CD14-positive monocyte (primary cell): Measurements from ENCODE around the gene AADACL3. TPM values are rescaled to one million over a fixed set of nuclear protein-coding genes. Genes with fewer than 3 reads are reported as not detected.

Source experiments
- DNase-seq, 3 donors: peaks; one replicate each; pipeline ENCODE4 v3.0.0-alpha.2; 2011 to 2022
- H2AFZ ChIP-seq: 2 replicates; pipeline ENCODE4 v1.6.0; 2012; ENCODE audit warnings: mild to moderate bottlenecking, low read depth, low read length, inconsistent platforms; ENCODE audit not compliant: insufficient read depth, poor library complexity, severe bottlenecking
- H3K27ac ChIP-seq, 2 donors: 1 replicate in 1 of 2; 2 replicates in 1 of 2; pipeline ENCODE4 v1.5.1; 2012 to 2013; ENCODE audit warnings: low read length in 2 of 2, control low read depth in 1 of 2, inconsistent platforms in 1 of 2, low read depth in 1 of 2, mild to moderate bottlenecking in 1 of 2
- H3K27me3 ChIP-seq, 2 donors: one replicate each; pipeline versions ENCODE4 v1.6.0 to v1.6.1; 2011 to 2013; ENCODE audit warnings: low read length in 2 of 2; ENCODE audit not compliant: control insufficient read depth in 2 of 2, insufficient read depth in 2 of 2
- H3K36me3 ChIP-seq, 2 donors: replicated peaks in 1 of 2; 1 replicate in 1 of 2; 2 replicates in 1 of 2; pipeline versions ENCODE4 v1.5.1 to v1.6.1; 2012 to 2013; ENCODE audit warnings: low read length in 2 of 2, control low read depth in 1 of 2, inconsistent platforms in 1 of 2, mild to moderate bottlenecking in 1 of 2; ENCODE audit not compliant: insufficient read depth in 2 of 2, control insufficient read depth in 1 of 2
- H3K4me1 ChIP-seq, 2 donors: 1 replicate in 1 of 2; 2 replicates in 1 of 2; pipeline versions ENCODE4 v1.5.1 to v1.6.1; 2012 to 2013; ENCODE audit warnings: low read length in 2 of 2, control low read depth in 1 of 2, inconsistent platforms in 1 of 2, mild to moderate bottlenecking in 1 of 2, moderate library complexity in 1 of 2; ENCODE audit not compliant: insufficient read depth in 2 of 2, control insufficient read depth in 1 of 2
- H3K4me2 ChIP-seq: replicated peaks from 2 replicates; pipeline ENCODE3; 2012; ENCODE audit warnings: low read length, moderate library complexity, mild to moderate bottlenecking; ENCODE audit not compliant: poor library complexity, severe bottlenecking; ENCODE audit errors: extremely low read depth
- H3K4me3 ChIP-seq, 3 experiments: fragments of 200-600 bp in 1 of 3; sonication (generic) in 1 of 3; replicated peaks in 1 of 3; 1 replicate in 2 of 3; 2 replicates in 1 of 3; pipeline ENCODE4 v1.5.1; 2011 to 2013; ENCODE audit warnings: low read length in 3 of 3, mild to moderate bottlenecking in 3 of 3, control low read depth in 2 of 3, low read depth in 2 of 3, inconsistent platforms in 1 of 3, moderate library complexity in 1 of 3
- H3K79me2 ChIP-seq: 2 replicates; pipeline ENCODE4 v1.6.0; 2012; ENCODE audit warnings: mild to moderate bottlenecking, control low read depth, inconsistent platforms, low read length, moderate library complexity; ENCODE audit not compliant: insufficient read depth
- H3K9ac ChIP-seq: 2 replicates; pipeline ENCODE4 v1.6.0; 2017; ENCODE audit warnings: low read length, mild to moderate bottlenecking; ENCODE audit not compliant: insufficient read depth, poor library complexity, severe bottlenecking
- H3K9me3 ChIP-seq, 2 donors: replicated peaks in 1 of 2; 1 replicate in 1 of 2; 2 replicates in 1 of 2; pipeline versions ENCODE4 v1.5.1 to v1.6.1; 2012 to 2013; ENCODE audit warnings: low read length in 2 of 2, control low read depth in 1 of 2; ENCODE audit not compliant: control insufficient read depth in 1 of 2, insufficient read depth in 1 of 2
- H4K20me1 ChIP-seq: 2 replicates; pipeline ENCODE4 v1.6.0; 2012; ENCODE audit warnings: mild to moderate bottlenecking, low read length, control low read depth, moderate library complexity; ENCODE audit not compliant: insufficient read depth
- H3K27ac Mint-ChIP-seq, 7 donors: one replicate each; pipeline ENCODE4 v1.8.0; 2020; ENCODE audit warnings: mild to moderate bottlenecking in 7 of 7, mixed read lengths in 7 of 7, moderate library complexity in 6 of 7, inconsistent platforms in 2 of 7
- H3K27me3 Mint-ChIP-seq, 3 donors: one replicate each; pipeline ENCODE4 v1.8.0; 2021 to 2022; ENCODE audit warnings: low read depth in 3 of 3, mild to moderate bottlenecking in 3 of 3, mixed read lengths in 3 of 3, moderate library complexity in 3 of 3, inconsistent platforms in 1 of 3
- H3K36me3 Mint-ChIP-seq, 2 donors: one replicate each; pipeline ENCODE4 v1.8.0; 2020; ENCODE audit warnings: mixed read lengths in 2 of 2, inconsistent platforms in 1 of 2, mild to moderate bottlenecking in 1 of 2
- H3K4me1 Mint-ChIP-seq: one replicate; pipeline ENCODE4 v1.8.0; 2020; ENCODE audit warnings: mild to moderate bottlenecking, mixed read lengths
- H3K4me3 Mint-ChIP-seq, 2 donors: one replicate each; pipeline ENCODE4 v1.8.0; 2020; ENCODE audit warnings: mild to moderate bottlenecking in 2 of 2, mixed read lengths in 2 of 2, moderate library complexity in 1 of 2
- H3K9me3 Mint-ChIP-seq, 7 donors: one replicate each; pipeline ENCODE4 v1.8.0; 2020 to 2022; ENCODE audit warnings: mixed read lengths in 7 of 7, mild to moderate bottlenecking in 6 of 7, moderate library complexity in 6 of 7, inconsistent platforms in 2 of 7
- WGBS: methylation state at CpG from one replicate; pipeline ENCODE4 v1.1.5; 2013; ENCODE audit warnings: missing lambda C conversion rate; ENCODE audit not compliant: insufficient coverage; 5-methylcytosine and 5-hydroxymethylcytosine counted together
- intact Hi-C, 2 donors: fragments of 100-400 bp; cut with micrococcal nuclease; formaldehyde crosslinking; loops; one replicate each; pipeline versions ENCODE4 v1.15.0 to v1.15.1; 2023
- polyA plus RNA-seq, 3 donors: library from polyadenylated mRNA; depleted of rRNA in 1 of 3; unstranded in 2 of 3; stranded (reverse) in 1 of 3; fragments of 300-500 nt in 2 of 3; fragments of >200 nt in 1 of 3; fragmentation: Illumina TruSeq in 2 of 3; gene quantifications; 1 replicate in 2 of 3; 2 replicates in 1 of 3; pipeline ENCODE4 v1.2.3, GENCODE V29; 2012 to 2021
- TF ChIP-seq, protein P1 (sequence below): fragments of 200-600 bp; IDR thresholded peaks from one replicate; pipeline ENCODE4 v1.8.0; 2022; ENCODE audit warnings: antibody characterized with exemption, mild to moderate bottlenecking

AADACL3 gene
- polyA plus RNA-seq, 3 donors, result not detected

DNA sequence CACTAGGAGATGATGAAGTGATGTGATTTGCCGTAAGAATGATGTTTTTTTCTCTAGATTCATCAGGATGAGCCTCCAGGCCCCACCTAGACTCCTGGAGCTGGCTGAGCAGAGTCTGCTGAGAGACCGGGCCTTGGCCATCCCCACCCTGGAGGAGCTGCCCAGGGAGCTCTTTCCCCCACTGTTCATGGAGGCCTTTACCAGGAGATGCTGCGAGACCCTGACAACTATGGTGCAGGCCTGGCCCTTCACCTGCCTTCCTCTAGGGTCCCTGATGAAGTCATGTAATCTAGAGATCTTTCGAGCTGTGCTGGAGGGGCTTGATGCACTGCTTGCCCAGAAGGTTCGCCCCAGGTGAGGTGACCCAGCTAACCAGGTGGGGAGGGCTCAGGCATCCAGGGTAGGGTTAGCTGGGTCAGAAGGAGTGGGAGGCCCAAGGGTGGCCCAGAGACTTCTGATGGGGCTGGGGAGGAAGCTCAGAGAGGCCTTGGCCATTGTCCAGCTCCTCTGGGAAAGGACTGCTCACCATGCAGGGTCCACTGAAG, 59.0 kb downstream of the AADACL3 start:
- no peak for DNase-seq
- 96% methylated on average over 4 of the region's 5 CpGs for WGBS
- intact Hi-C loops, result no loop called here

DNA sequence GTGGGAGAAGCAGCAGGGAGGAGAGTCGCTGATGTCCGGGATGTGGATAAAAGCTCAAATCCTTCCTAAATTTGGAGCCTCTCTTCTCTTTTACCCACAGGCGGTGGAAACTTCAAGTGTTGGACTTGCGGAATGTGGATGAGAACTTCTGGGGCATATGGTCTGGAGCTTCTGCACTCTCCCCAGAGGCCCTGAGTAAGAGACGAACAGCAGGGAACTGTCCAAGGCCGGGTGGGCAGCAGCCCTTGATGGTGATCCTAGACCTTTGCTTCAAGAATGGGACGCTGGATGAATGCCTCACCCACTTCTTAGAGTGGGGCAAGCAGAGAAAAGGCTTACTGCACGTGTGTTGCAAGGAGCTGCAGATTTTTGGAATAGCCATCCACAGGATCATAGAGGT, 59.5 kb downstream of the AADACL3 start:
- Histone ChIP-seq H3K27me3 (no peaks in the 10 kb centered on the region), H3K4me2 (no peak overlapping the region), H3K79me2 (no peaks in the 10 kb centered on the region), H3K9me3 (no peaks in the 10 kb centered on the region), H2AFZ (no peak overlapping the region), H3K4me3 (no peak overlapping the region), H4K20me1 (no peaks in the 10 kb centered on the region), H3K9ac (no peak overlapping the region), H3K4me1 (no peaks in the 10 kb centered on the region), H3K27ac (no peak overlapping the region), H3K36me3 (no peaks in the 10 kb centered on the region)
- Mint-ChIP-seq H3K36me3 (no peaks in the 10 kb centered on the region), H3K4me1 (no peaks in the 10 kb centered on the region), H3K27ac (no peak overlapping the region), H3K9me3 (peaks cover 0 to 9% (median 2%) of the 10 kb centered on the region in 7 donors), H3K4me3 (no peak overlapping the region), H3K27me3 (peaks cover 2 to 16% (median 5%) of the 10 kb centered on the region in 3 donors)
- no peak for DNase-seq
- WGBS, result 90% methylated on average over 3 of the region's 8 CpGs
- intact Hi-C loops, result no loop called here
- TF ChIP-seq, protein P1, sequence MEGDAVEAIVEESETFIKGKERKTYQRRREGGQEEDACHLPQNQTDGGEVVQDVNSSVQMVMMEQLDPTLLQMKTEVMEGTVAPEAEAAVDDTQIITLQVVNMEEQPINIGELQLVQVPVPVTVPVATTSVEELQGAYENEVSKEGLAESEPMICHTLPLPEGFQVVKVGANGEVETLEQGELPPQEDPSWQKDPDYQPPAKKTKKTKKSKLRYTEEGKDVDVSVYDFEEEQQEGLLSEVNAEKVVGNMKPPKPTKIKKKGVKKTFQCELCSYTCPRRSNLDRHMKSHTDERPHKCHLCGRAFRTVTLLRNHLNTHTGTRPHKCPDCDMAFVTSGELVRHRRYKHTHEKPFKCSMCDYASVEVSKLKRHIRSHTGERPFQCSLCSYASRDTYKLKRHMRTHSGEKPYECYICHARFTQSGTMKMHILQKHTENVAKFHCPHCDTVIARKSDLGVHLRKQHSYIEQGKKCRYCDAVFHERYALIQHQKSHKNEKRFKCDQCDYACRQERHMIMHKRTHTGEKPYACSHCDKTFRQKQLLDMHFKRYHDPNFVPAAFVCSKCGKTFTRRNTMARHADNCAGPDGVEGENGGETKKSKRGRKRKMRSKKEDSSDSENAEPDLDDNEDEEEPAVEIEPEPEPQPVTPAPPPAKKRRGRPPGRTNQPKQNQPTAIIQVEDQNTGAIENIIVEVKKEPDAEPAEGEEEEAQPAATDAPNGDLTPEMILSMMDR, result no peak

More for the DNA sequence above, 59.0 kb downstream of the AADACL3 start:
- Histone ChIP-seq H3K9me3 (no peaks in the 10 kb centered on the region), H3K36me3 (no peaks in the 10 kb centered on the region), H2AFZ (no peak overlapping the region), H3K27me3 (no peaks in the 10 kb centered on the region), H3K4me1 (no peaks in the 10 kb centered on the region), H3K4me2 (no peak overlapping the region), H3K9ac (no peak overlapping the region), H3K79me2 (no peaks in the 10 kb centered on the region), H4K20me1 (no peaks in the 10 kb centered on the region), H3K27ac (no peak overlapping the region), H3K4me3 (no peak overlapping the region)
- no peaks in the 10 kb centered on the region for H3K4me1 Mint-ChIP-seq
- no peaks in the 10 kb centered on the region for H3K36me3 Mint-ChIP-seq
- peaks cover 0 to 9% (median 2%) of the 10 kb centered on the region in 7 donors for H3K9me3 Mint-ChIP-seq
- H3K27me3 Mint-ChIP-seq, result peaks cover 2 to 18% (median 5%) of the 10 kb centered on the region in 3 donors
- H3K27ac Mint-ChIP-seq, result no peak overlapping the region
- TF ChIP-seq, protein P1, result no peak
- no peak overlapping the region for H3K4me3 Mint-ChIP-seq
